Measurements from ENCODE around the gene BTAF1. TPM values are rescaled to one million over a fixed set of nuclear protein-coding genes. Genes with fewer than 3 reads are reported as not detected.

BTAF1 gene
- total RNA-seq, 1 donor from 2014 or later = 29.2 TPM

GRCh38 chr10:91983416-91983815 is 59.8 kb downstream of the BTAF1 start:
- Histone ChIP-seq H3K36me3 (ENCODE audit: insufficient read depth, low read length) (peaks cover 47% of the 10 kb centered on the region), H2AFZ (ENCODE audit: low read depth, low read length) (no peak overlapping the region), H3K9me3 (ENCODE audit: insufficient read depth, low read depth, low read length) (no peaks in the 10 kb centered on the region), H3K4me2 (ENCODE audit: low read length) (no peak overlapping the region), H3K27me3 (ENCODE audit: insufficient read depth, low read length) (no peaks in the 10 kb centered on the region), H3K9ac (ENCODE audit: low read length) (no peak overlapping the region), H3K4me3 (ENCODE audit: insufficient read depth, low read depth, low read length) (no peak overlapping the region), H3K27ac (ENCODE audit: low read depth, low read length) (no peak overlapping the region), H3K4me1 (ENCODE audit: insufficient read depth, low read length) (no peaks in the 10 kb centered on the region), H3K79me2 (ENCODE audit: insufficient read depth, low read length) (no peaks in the 10 kb centered on the region), H4K20me1 (ENCODE audit: insufficient read depth, low read length) (no peaks in the 10 kb centered on the region)
- no peak for DNase-seq (ENCODE audit: low read depth)
- no peak for FAIRE-seq
- Mint-ChIP-seq H3K36me3 (ENCODE audit: low read depth, unreplicated experiment) (peaks cover 27% of the 10 kb centered on the region), H3K4me1 (ENCODE audit: low read depth, unreplicated experiment) (peaks cover 10% of the 10 kb centered on the region), H3K27ac (ENCODE audit: unreplicated experiment) (no peak overlapping the region), H3K9me3 (ENCODE audit: unreplicated experiment) (peaks cover 1% of the 10 kb centered on the region), H3K27me3 (ENCODE audit: low read depth, unreplicated experiment) (no peaks in the 10 kb centered on the region), H3K4me3 (ENCODE audit: unreplicated experiment) (no peak overlapping the region)
- no peak for TF ChIP-seq CTCF (IDR thresholded peaks at IDR 0.05; ENCODE audit: insufficient read depth, low read depth, low read length)
- TF ChIP-seq EZH2 (IDR thresholded peaks at IDR 0.05; ENCODE audit: insufficient read depth, low read length) = no peak

GRCh38 chr10:91987397-91988037 is 63.9 kb downstream of the BTAF1 start:
- Histone ChIP-seq H3K9me3 (ENCODE audit: insufficient read depth, low read depth, low read length) (no peaks in the 10 kb centered on the region), H3K27ac (ENCODE audit: low read depth, low read length) (no peak overlapping the region), H3K4me3 (ENCODE audit: insufficient read depth, low read depth, low read length) (no peak overlapping the region), H3K27me3 (ENCODE audit: insufficient read depth, low read length) (no peaks in the 10 kb centered on the region), H3K9ac (ENCODE audit: low read length) (no peak overlapping the region), H3K4me2 (ENCODE audit: low read length) (no peak overlapping the region), H2AFZ (ENCODE audit: low read depth, low read length) (no peak overlapping the region), H3K79me2 (ENCODE audit: insufficient read depth, low read length) (no peaks in the 10 kb centered on the region), H3K36me3 (ENCODE audit: insufficient read depth, low read length) (peaks cover 47% of the 10 kb centered on the region), H4K20me1 (ENCODE audit: insufficient read depth, low read length) (no peaks in the 10 kb centered on the region), H3K4me1 (ENCODE audit: insufficient read depth, low read length) (no peaks in the 10 kb centered on the region)
- no peak for DNase-seq (ENCODE audit: low read depth)
- Mint-ChIP-seq H3K27ac (ENCODE audit: unreplicated experiment) (no peak overlapping the region), H3K9me3 (ENCODE audit: unreplicated experiment) (peaks cover 1% of the 10 kb centered on the region), H3K4me3 (ENCODE audit: unreplicated experiment) (no peak overlapping the region), H3K36me3 (ENCODE audit: low read depth, unreplicated experiment) (peaks cover 28% of the 10 kb centered on the region), H3K4me1 (ENCODE audit: low read depth, unreplicated experiment) (peaks cover 10% of the 10 kb centered on the region), H3K27me3 (ENCODE audit: low read depth, unreplicated experiment) (no peaks in the 10 kb centered on the region)
- no peak for FAIRE-seq
- TF ChIP-seq EZH2 (IDR thresholded peaks at IDR 0.05; ENCODE audit: insufficient read depth, low read length) (no peak), CTCF (IDR thresholded peaks at IDR 0.05; ENCODE audit: insufficient read depth, low read depth, low read length) (no peak)

GRCh38 chr10:91992031-91992430 is 68.5 kb downstream of the BTAF1 start:
- H3K36me3 ChIP-seq (ENCODE audit: insufficient read depth, low read length) = peaks cover 47% of the 10 kb centered on the region
- no peak for TF ChIP-seq EZH2 (IDR thresholded peaks at IDR 0.05; ENCODE audit: insufficient read depth, low read length)
- TF ChIP-seq CTCF (IDR thresholded peaks at IDR 0.05; ENCODE audit: insufficient read depth, low read depth, low read length) = no peak
- Mint-ChIP-seq H3K4me3 (ENCODE audit: unreplicated experiment) (no peak overlapping the region), H3K36me3 (ENCODE audit: low read depth, unreplicated experiment) (peaks cover 5% of the 10 kb centered on the region), H3K27ac (ENCODE audit: unreplicated experiment) (no peak overlapping the region), H3K4me1 (ENCODE audit: low read depth, unreplicated experiment) (peaks cover 5% of the 10 kb centered on the region), H3K9me3 (ENCODE audit: unreplicated experiment) (no peaks in the 10 kb centered on the region), H3K27me3 (ENCODE audit: low read depth, unreplicated experiment) (no peaks in the 10 kb centered on the region)
- no peak overlapping the region for H3K9ac ChIP-seq (ENCODE audit: low read length)
- no peak overlapping the region for H3K4me3 ChIP-seq (ENCODE audit: insufficient read depth, low read depth, low read length)
- DNase-seq (ENCODE audit: low read depth) = no peak
- no peaks in the 10 kb centered on the region for H3K4me1 ChIP-seq (ENCODE audit: insufficient read depth, low read length)
- no peak overlapping the region for H3K27ac ChIP-seq (ENCODE audit: low read depth, low read length)
- H2AFZ ChIP-seq (ENCODE audit: low read depth, low read length) = no peak overlapping the region
- H4K20me1 ChIP-seq (ENCODE audit: insufficient read depth, low read length) = no peaks in the 10 kb centered on the region
- no peaks in the 10 kb centered on the region for H3K79me2 ChIP-seq (ENCODE audit: insufficient read depth, low read length)
- no peak for FAIRE-seq
- no peak overlapping the region for H3K4me2 ChIP-seq (ENCODE audit: low read length)
- H3K9me3 ChIP-seq (ENCODE audit: insufficient read depth, low read depth, low read length) = no peaks in the 10 kb centered on the region
- H3K27me3 ChIP-seq (ENCODE audit: insufficient read depth, low read length) = no peaks in the 10 kb centered on the region

Data from astrocyte (in vitro differentiated cells and primary cell).